HepG2 (cell line): ENCODE results near the gene VAMP5. TPM values are rescaled to one million over a fixed set of nuclear protein-coding genes. Genes with fewer than 3 reads are reported as not detected.

ENCODE experiments used
- AGO1 ChIP-seq: fragments of 200-400 bp; formaldehyde crosslinking; IDR thresholded peaks from 2 replicates; pipeline ENCODE4 v1.6.1; 2017; ENCODE audit warnings: mild to moderate bottlenecking, low read depth, low read length, moderate library complexity; ENCODE audit not compliant: poor library complexity, severe bottlenecking
- FOXJ3 ChIP-seq: sonication (generic); formaldehyde crosslinking; IDR thresholded peaks from 2 replicates; pipeline ENCODE4 v1.4.0; 2020; ENCODE audit warnings: missing genetic modification reagents, mild to moderate bottlenecking, borderline replicate concordance
- GATAD1 ChIP-seq: IDR thresholded peaks from 2 replicates; pipeline ENCODE4 v1.6.1; 2016; ENCODE audit warnings: missing genetic modification reagents, missing compliant biosample characterization
- KDM4B ChIP-seq: sonication (generic); formaldehyde crosslinking; IDR thresholded peaks from 2 replicates; pipeline ENCODE4 v1.4.0; 2020; ENCODE audit warnings: missing genetic modification reagents
- LCORL ChIP-seq, 2 experiments: fragments of 450-650 bp in 1 of 2; sonication (generic) in 1 of 2; formaldehyde crosslinking in 1 of 2; IDR thresholded peaks; 2 replicates each; pipeline versions ENCODE4 v1.5.0 to v1.6.1; 2017 to 2020; ENCODE audit warnings: antibody characterized with exemption in 1 of 2, missing genetic modification reagents in 1 of 2
- MAFK ChIP-seq, 2 experiments: IDR thresholded peaks in 1 of 2; conservative IDR thresholded peaks in 1 of 2; 2 replicates each; pipeline ENCODE4 v1.6.1; 2011; ENCODE audit warnings: improper control_type of control experiment in 2 of 2, low read length in 2 of 2
- NFE2L2 ChIP-seq: fragments of 150-350 bp; IDR thresholded peaks from 2 replicates; pipeline ENCODE4 v1.6.1; 2014; ENCODE audit warnings: low read length
- NFIB ChIP-seq: sonication (generic); formaldehyde crosslinking; IDR thresholded peaks from 2 replicates; pipeline ENCODE4 v1.9.0; 2021; ENCODE audit warnings: missing genetic modification reagents, mild to moderate bottlenecking, borderline replicate concordance
- NR2F6 ChIP-seq, 2 experiments: IDR thresholded peaks; 2 replicates each; pipeline ENCODE4 v1.6.1; 2016; ENCODE audit warnings: antibody characterized with exemption in 1 of 2, mild to moderate bottlenecking in 1 of 2
- SETDB1 ChIP-seq: sonication (generic); formaldehyde crosslinking; IDR thresholded peaks from 2 replicates; pipeline ENCODE4 v1.5.1; 2020; ENCODE audit warnings: missing genetic modification reagents, mild to moderate bottlenecking, borderline replicate concordance
- SOX5 ChIP-seq: IDR thresholded peaks from 2 replicates; pipeline ENCODE4 v1.6.1; 2016; ENCODE audit warnings: borderline replicate concordance
- TARDBP ChIP-seq: sonication (generic); formaldehyde crosslinking; IDR thresholded peaks from 2 replicates; pipeline ENCODE4 v1.8.0; 2022; ENCODE audit warnings: mild to moderate bottlenecking, missing genetic modification reagents
- TMF1 ChIP-seq: sonication (generic); formaldehyde crosslinking; IDR thresholded peaks from 2 replicates; pipeline ENCODE4 v1.8.1; 2022; ENCODE audit warnings: low read depth, missing genetic modification reagents
- YEATS4 ChIP-seq: sonication (generic); formaldehyde crosslinking; IDR thresholded peaks from 2 replicates; pipeline ENCODE4 v1.4.0; 2020; ENCODE audit warnings: missing genetic modification reagents, borderline replicate concordance
- ZBTB8A ChIP-seq: sonication (generic); formaldehyde crosslinking; IDR thresholded peaks from 2 replicates; pipeline ENCODE4 v1.4.0; 2020; ENCODE audit warnings: mild to moderate bottlenecking, low read depth, missing genetic modification reagents, borderline replicate concordance
- polyA plus RNA-seq, 8 experiments: library from polyadenylated mRNA; depleted of rRNA in 3 of 8; stranded (reverse) in 7 of 8; unstranded in 1 of 8; fragments of >200 nt; fragmentation: Illumina TruSeq in 4 of 8; extraction: Trizol in 4 of 8; gene quantifications; 2 replicates each; pipeline versions ENCODE4 v1.2.1 to v1.2.3, GENCODE V29; 2011 to 2016; ENCODE audit warnings: low read depth in 4 of 8, missing spikeins in 1 of 8, mixed read lengths in 1 of 8; ENCODE audit not compliant: insufficient read depth in 1 of 8
- total RNA-seq, 5 experiments: library from RNA; depleted of rRNA; stranded (reverse); fragments of >200 nt; fragmentation: Illumina TruSeq; extraction: Trizol; gene quantifications; 2 replicates each; pipeline ENCODE4 v1.2.3, GENCODE V29; 2016; ENCODE audit warnings: low read depth in 1 of 5
- TF ChIP-seq, protein P1 (sequence below): sonication (generic); formaldehyde crosslinking; IDR thresholded peaks from 2 replicates; pipeline ENCODE4 v1.9.0; 2021; ENCODE audit warnings: missing genetic modification reagents, borderline replicate concordance
- TF ChIP-seq, protein P2 (sequence below): sonication (generic); formaldehyde crosslinking; IDR thresholded peaks from 2 replicates; pipeline ENCODE4 v1.4.0; 2020; ENCODE audit warnings: mild to moderate bottlenecking, missing genetic modification reagents
- TF ChIP-seq, protein P3 (sequence below): sonication (generic); formaldehyde crosslinking; IDR thresholded peaks from 2 replicates; pipeline ENCODE4 v1.4.0; 2020; ENCODE audit warnings: mild to moderate bottlenecking, missing genetic modification reagents, borderline replicate concordance

VAMP5 gene
- total and polyA plus RNA-seq, 2 of the 13 experiments (the other 11 are each of a cell fraction or from before 2014, with no cell fraction given): 7.2 to 56.7 TPM

DNA sequence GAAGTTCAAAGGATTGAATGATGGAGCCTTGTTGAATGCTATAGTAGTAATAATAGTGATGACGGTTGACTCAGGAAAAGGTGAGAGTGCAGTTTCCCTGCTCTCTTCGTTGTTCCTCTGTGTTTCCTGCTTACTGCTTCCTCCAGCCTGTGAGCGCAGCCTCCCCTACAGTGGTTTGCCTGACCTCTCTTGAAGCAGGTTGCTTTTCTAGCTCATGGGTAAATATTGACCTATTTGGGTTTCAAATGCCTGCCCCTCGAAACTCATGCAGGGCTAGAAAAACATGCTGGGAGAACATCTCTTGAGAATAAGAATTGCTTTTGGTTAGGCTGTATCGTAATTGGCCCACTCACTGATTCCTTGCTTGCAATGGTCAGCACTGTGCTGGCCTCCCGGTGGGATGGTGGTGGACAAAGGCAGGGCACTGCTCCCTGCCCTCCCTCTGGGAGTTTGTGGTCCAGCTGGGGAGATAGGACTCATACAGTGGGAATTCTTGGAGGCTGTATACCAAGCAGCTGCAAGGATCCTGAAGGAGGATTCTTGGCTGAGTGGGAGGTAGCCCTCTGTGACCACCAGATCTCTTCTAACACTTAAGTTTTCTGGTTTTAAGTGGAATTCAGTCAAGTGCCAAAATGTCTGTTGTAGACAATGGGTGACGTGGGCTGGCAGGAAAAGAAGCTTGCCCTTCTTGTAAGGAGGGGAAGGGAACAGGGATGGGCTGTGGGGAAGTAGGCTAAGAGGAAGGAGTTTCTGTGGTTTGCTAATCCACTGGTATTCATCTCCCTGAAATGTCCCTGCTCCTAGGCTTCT, 6.0 kb downstream of the VAMP5 start (continued):
- TF ChIP-seq KDM4B (CRISPR knock-in tag): no peak
- TF ChIP-seq, protein P1, sequence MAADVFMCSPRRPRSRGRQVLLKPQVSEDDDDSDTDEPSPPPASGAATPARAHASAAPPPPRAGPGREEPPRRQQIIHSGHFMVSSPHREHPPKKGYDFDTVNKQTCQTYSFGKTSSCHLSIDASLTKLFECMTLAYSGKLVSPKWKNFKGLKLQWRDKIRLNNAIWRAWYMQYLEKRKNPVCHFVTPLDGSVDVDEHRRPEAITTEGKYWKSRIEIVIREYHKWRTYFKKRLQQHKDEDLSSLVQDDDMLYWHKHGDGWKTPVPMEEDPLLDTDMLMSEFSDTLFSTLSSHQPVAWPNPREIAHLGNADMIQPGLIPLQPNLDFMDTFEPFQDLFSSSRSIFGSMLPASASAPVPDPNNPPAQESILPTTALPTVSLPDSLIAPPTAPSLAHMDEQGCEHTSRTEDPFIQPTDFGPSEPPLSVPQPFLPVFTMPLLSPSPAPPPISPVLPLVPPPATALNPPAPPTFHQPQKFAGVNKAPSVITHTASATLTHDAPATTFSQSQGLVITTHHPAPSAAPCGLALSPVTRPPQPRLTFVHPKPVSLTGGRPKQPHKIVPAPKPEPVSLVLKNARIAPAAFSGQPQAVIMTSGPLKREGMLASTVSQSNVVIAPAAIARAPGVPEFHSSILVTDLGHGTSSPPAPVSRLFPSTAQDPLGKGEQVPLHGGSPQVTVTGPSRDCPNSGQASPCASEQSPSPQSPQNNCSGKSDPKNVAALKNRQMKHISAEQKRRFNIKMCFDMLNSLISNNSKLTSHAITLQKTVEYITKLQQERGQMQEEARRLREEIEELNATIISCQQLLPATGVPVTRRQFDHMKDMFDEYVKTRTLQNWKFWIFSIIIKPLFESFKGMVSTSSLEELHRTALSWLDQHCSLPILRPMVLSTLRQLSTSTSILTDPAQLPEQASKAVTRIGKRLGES (CRISPR knock-in tag): no peak
- TF ChIP-seq SETDB1: no peak
- no peak for TF ChIP-seq AGO1
- TF ChIP-seq TARDBP (CRISPR knock-in tag): peak; percentile 75
- no peak for TF ChIP-seq NFIB
- TF ChIP-seq FOXJ3 (CRISPR knock-in tag): no peak; the same call in 1 of the 2 replicates
- TF ChIP-seq MAFK (conservative IDR thresholded peaks at IDR 0.05 in 1 of 2, IDR thresholded peaks at IDR 0.05 in 1 of 2; ENCODE audit: low read length in 2 of 2): peak; percentile 53 to 55; a peak in 3 of 4 replicates
- no peak for TF ChIP-seq LCORL (IDR thresholded peaks at IDR 0.05)
- TF ChIP-seq LCORL (CRISPR knock-in tag; IDR thresholded peaks at IDR 0.05): peak; percentile 60; the same call in 1 of the 2 replicates
- TF ChIP-seq TMF1 (CRISPR knock-in tag): no peak
- no peak for TF ChIP-seq ZBTB8A (CRISPR knock-in tag)
- TF ChIP-seq, protein P2, sequence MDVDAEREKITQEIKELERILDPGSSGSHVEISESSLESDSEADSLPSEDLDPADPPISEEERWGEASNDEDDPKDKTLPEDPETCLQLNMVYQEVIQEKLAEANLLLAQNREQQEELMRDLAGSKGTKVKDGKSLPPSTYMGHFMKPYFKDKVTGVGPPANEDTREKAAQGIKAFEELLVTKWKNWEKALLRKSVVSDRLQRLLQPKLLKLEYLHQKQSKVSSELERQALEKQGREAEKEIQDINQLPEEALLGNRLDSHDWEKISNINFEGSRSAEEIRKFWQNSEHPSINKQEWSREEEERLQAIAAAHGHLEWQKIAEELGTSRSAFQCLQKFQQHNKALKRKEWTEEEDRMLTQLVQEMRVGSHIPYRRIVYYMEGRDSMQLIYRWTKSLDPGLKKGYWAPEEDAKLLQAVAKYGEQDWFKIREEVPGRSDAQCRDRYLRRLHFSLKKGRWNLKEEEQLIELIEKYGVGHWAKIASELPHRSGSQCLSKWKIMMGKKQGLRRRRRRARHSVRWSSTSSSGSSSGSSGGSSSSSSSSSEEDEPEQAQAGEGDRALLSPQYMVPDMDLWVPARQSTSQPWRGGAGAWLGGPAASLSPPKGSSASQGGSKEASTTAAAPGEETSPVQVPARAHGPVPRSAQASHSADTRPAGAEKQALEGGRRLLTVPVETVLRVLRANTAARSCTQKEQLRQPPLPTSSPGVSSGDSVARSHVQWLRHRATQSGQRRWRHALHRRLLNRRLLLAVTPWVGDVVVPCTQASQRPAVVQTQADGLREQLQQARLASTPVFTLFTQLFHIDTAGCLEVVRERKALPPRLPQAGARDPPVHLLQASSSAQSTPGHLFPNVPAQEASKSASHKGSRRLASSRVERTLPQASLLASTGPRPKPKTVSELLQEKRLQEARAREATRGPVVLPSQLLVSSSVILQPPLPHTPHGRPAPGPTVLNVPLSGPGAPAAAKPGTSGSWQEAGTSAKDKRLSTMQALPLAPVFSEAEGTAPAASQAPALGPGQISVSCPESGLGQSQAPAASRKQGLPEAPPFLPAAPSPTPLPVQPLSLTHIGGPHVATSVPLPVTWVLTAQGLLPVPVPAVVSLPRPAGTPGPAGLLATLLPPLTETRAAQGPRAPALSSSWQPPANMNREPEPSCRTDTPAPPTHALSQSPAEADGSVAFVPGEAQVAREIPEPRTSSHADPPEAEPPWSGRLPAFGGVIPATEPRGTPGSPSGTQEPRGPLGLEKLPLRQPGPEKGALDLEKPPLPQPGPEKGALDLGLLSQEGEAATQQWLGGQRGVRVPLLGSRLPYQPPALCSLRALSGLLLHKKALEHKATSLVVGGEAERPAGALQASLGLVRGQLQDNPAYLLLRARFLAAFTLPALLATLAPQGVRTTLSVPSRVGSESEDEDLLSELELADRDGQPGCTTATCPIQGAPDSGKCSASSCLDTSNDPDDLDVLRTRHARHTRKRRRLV (CRISPR knock-in tag): no peak
- TF ChIP-seq NFE2L2: no peak
- TF ChIP-seq GATAD1 (CRISPR knock-in tag): no peak; the same call in 1 of the 2 replicates
- peak; percentile 85 for TF ChIP-seq NR2F6 (IDR thresholded peaks at IDR 0.05)
- peak; percentile 90 for TF ChIP-seq NR2F6 (CRISPR knock-in tag; IDR thresholded peaks at IDR 0.05)
- TF ChIP-seq, protein P3, sequence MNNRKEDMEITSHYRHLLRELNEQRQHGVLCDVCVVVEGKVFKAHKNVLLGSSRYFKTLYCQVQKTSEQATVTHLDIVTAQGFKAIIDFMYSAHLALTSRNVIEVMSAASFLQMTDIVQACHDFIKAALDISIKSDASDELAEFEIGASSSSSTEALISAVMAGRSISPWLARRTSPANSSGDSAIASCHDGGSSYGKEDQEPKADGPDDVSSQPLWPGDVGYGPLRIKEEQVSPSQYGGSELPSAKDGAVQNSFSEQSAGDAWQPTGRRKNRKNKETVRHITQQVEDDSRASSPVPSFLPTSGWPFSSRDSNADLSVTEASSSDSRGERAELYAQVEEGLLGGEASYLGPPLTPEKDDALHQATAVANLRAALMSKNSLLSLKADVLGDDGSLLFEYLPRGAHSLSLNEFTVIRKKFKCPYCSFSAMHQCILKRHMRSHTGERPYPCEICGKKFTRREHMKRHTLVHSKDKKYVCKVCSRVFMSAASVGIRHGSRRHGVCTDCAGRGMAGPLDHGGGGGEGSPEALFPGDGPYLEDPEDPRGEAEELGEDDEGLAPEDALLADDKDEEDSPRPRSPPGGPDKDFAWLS (CRISPR knock-in tag): no peak
- TF ChIP-seq SOX5 (CRISPR knock-in tag): peak; percentile 73
- TF ChIP-seq YEATS4: no peak
